ENCODE results near the gene CALN1. TPM values are rescaled to one million over a fixed set of nuclear protein-coding genes. Genes with fewer than 3 reads are reported as not detected.

CALN1 gene
- polyA plus RNA-seq, 1 donor (not counting 4 experiments of a cell fraction or from before 2014, with no cell fraction given): not detected

GRCh38 chr7:71991586-71991985 is 420.6 kb downstream of the CALN1 start:
- H4K20me1 ChIP-seq (ENCODE audit: control insufficient read depth, extremely low read depth, insufficient read depth, low read length): no peaks in the 10 kb centered on the region

GRCh38 chr7:71990138-71990462 is 422.0 kb downstream of the CALN1 start:
- Histone ChIP-seq H3K9me1 (ENCODE audit: control insufficient read depth, extremely low read depth, insufficient read depth, low read length) (no peaks in the 10 kb centered on the region), H2AFZ (ENCODE audit: control insufficient read depth, low read length) (no peak overlapping the region), H3K9me3 (ENCODE audit: control insufficient read depth, low read depth, low read length) (peaks cover 7% of the 10 kb centered on the region), H3K4me2 (ENCODE audit: control insufficient read depth, extremely low read depth, insufficient read depth, low read depth, low read length) (no peak overlapping the region), H3K4me1 (ENCODE audit: control insufficient read depth, extremely low read depth, insufficient read depth, low read length) (no peaks in the 10 kb centered on the region), H3K79me2 (ENCODE audit: control insufficient read depth, insufficient read depth, low read length) (no peaks in the 10 kb centered on the region), H4K20me1 (ENCODE audit: control insufficient read depth, extremely low read depth, insufficient read depth, low read length) (no peaks in the 10 kb centered on the region), H3K4me3 (ENCODE audit: control insufficient read depth in 2 of 3, extremely low read depth in 1 of 3, insufficient read depth in 2 of 3, low read depth in 1 of 3, low read length in 3 of 3) (no peak overlapping the region), H3K27ac (ENCODE audit: control insufficient read depth, insufficient read depth, low read length) (no peak overlapping the region), H3K36me3 (ENCODE audit: control insufficient read depth in 2 of 2, extremely low read depth in 1 of 2, insufficient read depth in 2 of 2, low read length in 2 of 2) (no peaks in the 10 kb centered on the region), H3K27me3 (ENCODE audit: control insufficient read depth, extremely low read depth, insufficient read depth, low read length) (no peaks in the 10 kb centered on the region), H3K9ac (ENCODE audit: control insufficient read depth, extremely low read depth, insufficient read depth, low read length) (no peak overlapping the region)
- TF ChIP-seq CTCF (optimal IDR thresholded peaks at IDR 0.05 in 1 of 3, IDR thresholded peaks at IDR 0.05 in 1 of 3, conservative IDR thresholded peaks at IDR 0.05 in 1 of 3; ENCODE audit: extremely low read depth in 1 of 3, insufficient read depth in 2 of 3, low read length in 3 of 3) (no peak), EZH2 (IDR thresholded peaks at IDR 0.05; ENCODE audit: low read length) (no peak)
- DNase-seq (ENCODE audit: low read depth, low spot score): no peak
- dilution Hi-C loops (cut with MboI; ENCODE audit: extremely low pct_ligation_motif_present, low sequenced_read_pairs): no loop called here
- no peak for FAIRE-seq

More at GRCh38 chr7:71991586-71991985, 420.6 kb downstream of the CALN1 start:
- no peak for TF ChIP-seq CTCF (optimal IDR thresholded peaks at IDR 0.05 in 1 of 3, IDR thresholded peaks at IDR 0.05 in 1 of 3, conservative IDR thresholded peaks at IDR 0.05 in 1 of 3; ENCODE audit: extremely low read depth in 1 of 3, insufficient read depth in 2 of 3, low read length in 3 of 3)
- no peak for TF ChIP-seq EZH2 (IDR thresholded peaks at IDR 0.05; ENCODE audit: low read length)
- FAIRE-seq: no peak
- H3K9me3 ChIP-seq (ENCODE audit: control insufficient read depth, low read depth, low read length): peaks cover 7% of the 10 kb centered on the region
- H3K36me3 ChIP-seq (ENCODE audit: control insufficient read depth in 2 of 2, extremely low read depth in 1 of 2, insufficient read depth in 2 of 2, low read length in 2 of 2): no peaks in the 10 kb centered on the region
- dilution Hi-C loops (cut with MboI; ENCODE audit: extremely low pct_ligation_motif_present, low sequenced_read_pairs): no loop called here
- H3K4me1 ChIP-seq (ENCODE audit: control insufficient read depth, extremely low read depth, insufficient read depth, low read length): no peaks in the 10 kb centered on the region
- no peak overlapping the region for H3K27ac ChIP-seq (ENCODE audit: control insufficient read depth, insufficient read depth, low read length)
- no peak overlapping the region for H3K4me3 ChIP-seq (ENCODE audit: control insufficient read depth in 2 of 3, extremely low read depth in 1 of 3, insufficient read depth in 2 of 3, low read depth in 1 of 3, low read length in 3 of 3)
- no peak for DNase-seq (ENCODE audit: low read depth, low spot score)
- H3K27me3 ChIP-seq (ENCODE audit: control insufficient read depth, extremely low read depth, insufficient read depth, low read length): no peaks in the 10 kb centered on the region
- no peak overlapping the region for H3K4me2 ChIP-seq (ENCODE audit: control insufficient read depth, extremely low read depth, insufficient read depth, low read depth, low read length)
- H3K9ac ChIP-seq (ENCODE audit: control insufficient read depth, extremely low read depth, insufficient read depth, low read length): no peak overlapping the region
- H2AFZ ChIP-seq (ENCODE audit: control insufficient read depth, low read length): no peak overlapping the region
- H3K79me2 ChIP-seq (ENCODE audit: control insufficient read depth, insufficient read depth, low read length): no peaks in the 10 kb centered on the region
- no peaks in the 10 kb centered on the region for H3K9me1 ChIP-seq (ENCODE audit: control insufficient read depth, extremely low read depth, insufficient read depth, low read length)
